ENCODE measurements around the gene UBL5. TPM values are rescaled to one million over a fixed set of nuclear protein-coding genes. Genes with fewer than 3 reads are reported as not detected.

Gene UBL5
- total and polyA plus RNA-seq, 10 of the 15 experiments (the other 5 are each of a cell fraction or from before 2014, with no cell fraction given), result 297 to 897 (median 711) TPM

Small RNAs within 50 kb of the gene (small RNA-seq; reads per million reads assigned to genes)
- not detected for gene RF00156

Other genes with a start within 250 kb of the UBL5 start
Only the 7 nearest of the 9 such genes appear.
- gene ZNF562, start 152.8 kb upstream of the UBL5 start, total RNA-seq (2014; rRNA removed), result 13.8 and 14.1 TPM in 2 replicates
- gene ZNF562, start 152.8 kb upstream of the UBL5 start, total RNA-seq (2014; rRNA removed; fragmentation: Illumina TruSeq; extraction: Trizol), result 21.1 and 23.2 TPM in 2 replicates
- gene ZNF562, start 152.8 kb upstream of the UBL5 start, total RNA-seq (2021), result 14.8 and 16.3 TPM in 2 replicates
- 12.2 and 13.9 TPM in 2 replicates for gene ZNF562, start 152.8 kb upstream of the UBL5 start, polyA plus RNA-seq (2011; rRNA removed)
- 9.2 and 14.2 TPM in 2 replicates for gene ZNF562, start 152.8 kb upstream of the UBL5 start, polyA plus RNA-seq (2014; fragmentation: Illumina TruSeq; extraction: Trizol)
- 1 to 10 TPM; 5.2 to 7.5 TPM for gene ZNF562, start 152.8 kb upstream of the UBL5 start, polyA plus RNA-seq (2014; fragmentation: Nextera tagmentation; extraction: Ambion mirVana)
- gene ZNF562, start 152.8 kb upstream of the UBL5 start, polyA plus RNA-seq (2014; rRNA removed), result 6.9 and 7.6 TPM in 2 replicates
- gene ZNF562, start 152.8 kb upstream of the UBL5 start, polyA plus RNA-seq (2016; fragmentation: Nextera tagmentation; extraction: Ambion mirVana), result 10 to 100 TPM in 1 of 2 experiments, 1 to 10 TPM in 1; 9.0 to 12.2 TPM
- gene ZNF846, start 59.2 kb upstream of the UBL5 start, total RNA-seq (2014; rRNA removed), result 1.3 and 1.8 TPM in 2 replicates
- gene ZNF846, start 59.2 kb upstream of the UBL5 start, total RNA-seq (2014; rRNA removed; fragmentation: Illumina TruSeq; extraction: Trizol), result 1.5 and 1.7 TPM in 2 replicates
- gene ZNF846, start 59.2 kb upstream of the UBL5 start, total RNA-seq (2021), result 1.5 and 2.1 TPM in 2 replicates
- 1.2 and 1.6 TPM in 2 replicates for gene ZNF846, start 59.2 kb upstream of the UBL5 start, polyA plus RNA-seq (2011; rRNA removed)
- 1.5 and 1.6 TPM in 2 replicates for gene ZNF846, start 59.2 kb upstream of the UBL5 start, polyA plus RNA-seq (2014; fragmentation: Illumina TruSeq; extraction: Trizol)
- gene ZNF846, start 59.2 kb upstream of the UBL5 start, polyA plus RNA-seq (2014; fragmentation: Nextera tagmentation; extraction: Ambion mirVana), result 1 to 10 TPM in 1 of 2 experiments, under 1 TPM in 1; 0.64 to 1.2 TPM
- 2.6 and 4.1 TPM in 2 replicates for gene ZNF846, start 59.2 kb upstream of the UBL5 start, polyA plus RNA-seq (2014; rRNA removed)
- gene ZNF846, start 59.2 kb upstream of the UBL5 start, polyA plus RNA-seq (2016; fragmentation: Nextera tagmentation; extraction: Ambion mirVana), result 1 to 10 TPM; 1.2 to 1.7 TPM
- gene FBXL12, start 8.8 kb upstream of the UBL5 start, total RNA-seq (2014; rRNA removed), result 26.2 and 28.6 TPM in 2 replicates
- gene FBXL12, start 8.8 kb upstream of the UBL5 start, total RNA-seq (2014; rRNA removed; fragmentation: Illumina TruSeq; extraction: Trizol), result 13.1 and 13.6 TPM in 2 replicates
- 22.5 and 24.5 TPM in 2 replicates for gene FBXL12, start 8.8 kb upstream of the UBL5 start, total RNA-seq (2021)
- gene FBXL12, start 8.8 kb upstream of the UBL5 start, polyA plus RNA-seq (2011; rRNA removed), result 16.5 and 22.0 TPM in 2 replicates
- gene FBXL12, start 8.8 kb upstream of the UBL5 start, polyA plus RNA-seq (2014; fragmentation: Illumina TruSeq; extraction: Trizol), result 15.6 and 17.1 TPM in 2 replicates
- gene FBXL12, start 8.8 kb upstream of the UBL5 start, polyA plus RNA-seq (2014; fragmentation: Nextera tagmentation; extraction: Ambion mirVana), result 1 to 10 TPM; 1.4 to 4.1 TPM
- 35.7 and 40.0 TPM in 2 replicates for gene FBXL12, start 8.8 kb upstream of the UBL5 start, polyA plus RNA-seq (2014; rRNA removed)
- 10 to 100 TPM; 26.8 to 27.3 TPM for gene FBXL12, start 8.8 kb upstream of the UBL5 start, polyA plus RNA-seq (2016; fragmentation: Nextera tagmentation; extraction: Ambion mirVana)
- gene PIN1, start 7.4 kb downstream of the UBL5 start, total RNA-seq (2014; rRNA removed), result 155 and 162 TPM in 2 replicates
- gene PIN1, start 7.4 kb downstream of the UBL5 start, total RNA-seq (2014; rRNA removed; fragmentation: Illumina TruSeq; extraction: Trizol), result 35.5 and 38.8 TPM in 2 replicates
- gene PIN1, start 7.4 kb downstream of the UBL5 start, total RNA-seq (2021), result 90.4 and 95.6 TPM in 2 replicates
- gene PIN1, start 7.4 kb downstream of the UBL5 start, polyA plus RNA-seq (2011; rRNA removed), result 26.5 and 47.3 TPM in 2 replicates
- 5.3 and 16.0 TPM in 2 replicates for gene PIN1, start 7.4 kb downstream of the UBL5 start, polyA plus RNA-seq (2014; fragmentation: Illumina TruSeq; extraction: Trizol)
- gene PIN1, start 7.4 kb downstream of the UBL5 start, polyA plus RNA-seq (2014; fragmentation: Nextera tagmentation; extraction: Ambion mirVana), result 1 to 10 TPM; 2.4 to 6.1 TPM
- gene PIN1, start 7.4 kb downstream of the UBL5 start, polyA plus RNA-seq (2014; rRNA removed), result 156 and 169 TPM in 2 replicates
- gene PIN1, start 7.4 kb downstream of the UBL5 start, polyA plus RNA-seq (2016; fragmentation: Nextera tagmentation; extraction: Ambion mirVana), result 100 to 1,000 TPM; 180 to 209 TPM
- gene OLFM2, start 108.6 kb downstream of the UBL5 start, total RNA-seq (2014; rRNA removed), result not detected in 2 replicates
- not detected in 2 replicates for gene OLFM2, start 108.6 kb downstream of the UBL5 start, total RNA-seq (2014; rRNA removed; fragmentation: Illumina TruSeq; extraction: Trizol)
- 0.16 and 0.36 TPM in 2 replicates for gene OLFM2, start 108.6 kb downstream of the UBL5 start, total RNA-seq (2021)
- gene OLFM2, start 108.6 kb downstream of the UBL5 start, polyA plus RNA-seq (2011; rRNA removed), result 2.4 and 3.5 TPM in 2 replicates
- 0.07 TPM in 1 of 2 replicates, not detected in the other for gene OLFM2, start 108.6 kb downstream of the UBL5 start, polyA plus RNA-seq (2014; fragmentation: Illumina TruSeq; extraction: Trizol)
- gene OLFM2, start 108.6 kb downstream of the UBL5 start, polyA plus RNA-seq (2014; fragmentation: Nextera tagmentation; extraction: Ambion mirVana), result not detected
- gene OLFM2, start 108.6 kb downstream of the UBL5 start, polyA plus RNA-seq (2014; rRNA removed), result 0.04 and 0.27 TPM in 2 replicates
- gene OLFM2, start 108.6 kb downstream of the UBL5 start, polyA plus RNA-seq (2016; fragmentation: Nextera tagmentation; extraction: Ambion mirVana), result under 1 TPM in 1 of 2 experiments, not detected in 1; 0.09 TPM
- under 0.01 and 0.05 TPM in 2 replicates for gene COL5A3, start 182.6 kb downstream of the UBL5 start, total RNA-seq (2014; rRNA removed)
- gene COL5A3, start 182.6 kb downstream of the UBL5 start, total RNA-seq (2014; rRNA removed; fragmentation: Illumina TruSeq; extraction: Trizol), result 0.05 and 0.09 TPM in 2 replicates
- gene COL5A3, start 182.6 kb downstream of the UBL5 start, total RNA-seq (2021), result 0.18 and 0.19 TPM in 2 replicates
- gene COL5A3, start 182.6 kb downstream of the UBL5 start, polyA plus RNA-seq (2011; rRNA removed), result 5.5 and 8.3 TPM in 2 replicates
- gene COL5A3, start 182.6 kb downstream of the UBL5 start, polyA plus RNA-seq (2014; fragmentation: Illumina TruSeq; extraction: Trizol), result 0.03 and 0.06 TPM in 2 replicates
- gene COL5A3, start 182.6 kb downstream of the UBL5 start, polyA plus RNA-seq (2014; fragmentation: Nextera tagmentation; extraction: Ambion mirVana), result under 1 TPM in 1 of 2 experiments, not detected in 1; 0.04 TPM
- gene COL5A3, start 182.6 kb downstream of the UBL5 start, polyA plus RNA-seq (2014; rRNA removed), result 0.10 and 0.13 TPM in 2 replicates
- gene COL5A3, start 182.6 kb downstream of the UBL5 start, polyA plus RNA-seq (2016; fragmentation: Nextera tagmentation; extraction: Ambion mirVana), result under 1 TPM in 1 of 2 experiments, not detected in 1; 0.32 TPM
- not detected in 2 replicates for gene RDH8, start 185.6 kb downstream of the UBL5 start, total RNA-seq (2014; rRNA removed)
- gene RDH8, start 185.6 kb downstream of the UBL5 start, total RNA-seq (2014; rRNA removed; fragmentation: Illumina TruSeq; extraction: Trizol), result not detected in 2 replicates
- gene RDH8, start 185.6 kb downstream of the UBL5 start, total RNA-seq (2021), result not detected in 2 replicates
- gene RDH8, start 185.6 kb downstream of the UBL5 start, polyA plus RNA-seq (2011; rRNA removed), result 0.46 and 0.58 TPM in 2 replicates
- not detected in 2 replicates for gene RDH8, start 185.6 kb downstream of the UBL5 start, polyA plus RNA-seq (2014; fragmentation: Illumina TruSeq; extraction: Trizol)
- gene RDH8, start 185.6 kb downstream of the UBL5 start, polyA plus RNA-seq (2014; fragmentation: Nextera tagmentation; extraction: Ambion mirVana), result under 1 TPM in 1 of 2 experiments, not detected in 1; 0.04 TPM
- gene RDH8, start 185.6 kb downstream of the UBL5 start, polyA plus RNA-seq (2014; rRNA removed), result 0.05 TPM in 1 of 2 replicates, not detected in the other
- gene RDH8, start 185.6 kb downstream of the UBL5 start, polyA plus RNA-seq (2016; fragmentation: Nextera tagmentation; extraction: Ambion mirVana), result not detected

Measured in GM12878 (cell line).